GM12878 (cell line): ENCODE results near the gene PPM1A. TPM values are rescaled to one million over a fixed set of nuclear protein-coding genes. Genes with fewer than 3 reads are reported as not detected.

ENCODE experiments used
- ATAC-seq: fragments of 200-7000 bp; cut with Tn5 transposase; 3 replicates; pipeline ENCODE4 v1.9.1; 2020; ENCODE audit warnings: mild to moderate bottlenecking, moderate library complexity
- BruUV-seq: library from RNA; stranded (reverse); fragments of 400-500 nt; replicated peaks from 2 replicates; lab custom pipeline; 2021; lab: Mats Ljungman, UMichigan
- CTCF ChIA-PET: fragments of 300-600 bp; sonication (Branson Sonifier 250); formaldehyde crosslinking; extraction: SDS; loops from one replicate; lab custom pipeline; 2021; ENCODE audit warnings: inconsistent platforms; lab: Yijun Ruan, JAX
- POLR2A ChIA-PET: fragments of 350-600 bp; formaldehyde crosslinking; extraction: SDS; loops from one replicate; lab custom pipeline; 2021; ENCODE audit warnings: inconsistent platforms; lab: Charles Lee
- RAD21 ChIA-PET: fragments of 300-600 bp; sonication (Branson Sonifier 250); formaldehyde crosslinking; loops from one replicate; lab custom pipeline; 2023; ENCODE audit warnings: antibody characterized with exemption; ENCODE audit not compliant: unreplicated experiment; lab: Charles Lee
- SMC1A ChIA-PET: fragments of 300-600 bp; sonication (Branson Sonifier 250); formaldehyde crosslinking; loops from one replicate; lab custom pipeline; 2023; ENCODE audit not compliant: unreplicated experiment, uncharacterized antibody; lab: Charles Lee
- DNase-seq: peaks from one replicate; pipeline ENCODE4 v3.0.0-alpha.2; 2011; ENCODE audit warnings: low read depth, low spot score
- FAIRE-seq: peaks from 3 replicates; lab custom pipeline; 2011; peaks lifted over from hg19 to GRCh38; lab: Jason Lieb, UNC
- H2AFZ ChIP-seq: 2 replicates; pipeline ENCODE4 v1.6.0; 2011; ENCODE audit warnings: low read depth, low read length, control low read depth; ENCODE audit not compliant: control insufficient read depth
- H3K27ac ChIP-seq: 2 replicates; pipeline ENCODE4 v1.5.1; 2011; ENCODE audit warnings: control low read depth; ENCODE audit not compliant: control insufficient read depth, insufficient read depth
- H3K27me3 ChIP-seq, 2 experiments: replicated peaks in 1 of 2; 2 replicates each; pipeline versions ENCODE4 v1.6.0 to v1.6.1; 2011; ENCODE audit warnings: low read length in 1 of 2; ENCODE audit not compliant: control insufficient read depth in 2 of 2, insufficient read depth in 2 of 2
- H3K36me3 ChIP-seq, 2 experiments: 2 replicates each; pipeline ENCODE4 v1.5.1; 2011; ENCODE audit warnings: low read length in 1 of 2; ENCODE audit not compliant: control insufficient read depth in 2 of 2, insufficient read depth in 2 of 2
- H3K4me1 ChIP-seq: 2 replicates; pipeline ENCODE4 v1.6.1; 2011; ENCODE audit warnings: mild to moderate bottlenecking, low read length, moderate library complexity, mixed read lengths; ENCODE audit not compliant: control insufficient read depth, insufficient read depth
- H3K4me2 ChIP-seq: 2 replicates; pipeline ENCODE4 v1.6.0; 2011; ENCODE audit warnings: control low read depth; ENCODE audit not compliant: control insufficient read depth, insufficient read depth
- H3K4me3 ChIP-seq: fragments of 200-600 bp; sonication (generic); 2 replicates; pipeline ENCODE4 v1.5.1; 2016
- H3K79me2 ChIP-seq: 2 replicates; pipeline ENCODE4 v1.6.0; 2011; ENCODE audit warnings: low read length; ENCODE audit not compliant: control insufficient read depth, insufficient read depth
- H3K9ac ChIP-seq: 2 replicates; pipeline ENCODE4 v1.8.0; 2011; ENCODE audit warnings: low read length, control low read depth, mixed read lengths; ENCODE audit not compliant: control insufficient read depth, insufficient read depth
- H3K9me3 ChIP-seq: replicated peaks from 3 replicates; pipeline ENCODE4 v1.5.1; 2011; ENCODE audit warnings: mild to moderate bottlenecking, low read length; ENCODE audit not compliant: control insufficient read depth, insufficient read depth
- H4K20me1 ChIP-seq: 2 replicates; pipeline ENCODE4 v1.6.0; 2011; ENCODE audit not compliant: control insufficient read depth, insufficient read depth
- HDAC2 ChIP-seq: fragments of 200-600 bp; sonication (generic); IDR thresholded peaks from 2 replicates; pipeline ENCODE4 v1.6.1; 2017
- LARP7 ChIP-seq: fragments of 450-650 bp; IDR thresholded peaks from 2 replicates; pipeline ENCODE4 v1.6.1; 2017; ENCODE audit warnings: mild to moderate bottlenecking
- MTA2 ChIP-seq: fragments of 450-650 bp; IDR thresholded peaks from 2 replicates; pipeline ENCODE4 v1.6.1; 2016; ENCODE audit warnings: low read depth, mild to moderate bottlenecking, moderate library complexity
- SMARCA5 ChIP-seq: fragments of 450-650 bp; IDR thresholded peaks from 2 replicates; pipeline ENCODE4 v1.6.1; 2017; ENCODE audit warnings: mild to moderate bottlenecking
- SPI1 ChIP-seq: IDR thresholded peaks from 2 replicates; pipeline ENCODE4 v1.6.1; 2011; ENCODE audit warnings: low read depth, mild to moderate bottlenecking, low read length, moderate library complexity, borderline replicate concordance; ENCODE audit not compliant: insufficient read depth
- TAF1 ChIP-seq: IDR thresholded peaks from 2 replicates; pipeline ENCODE4 v1.6.1; 2011; ENCODE audit warnings: mild to moderate bottlenecking, low read depth, low read length, borderline replicate concordance
- ZNF687 ChIP-seq: fragments of 450-650 bp; IDR thresholded peaks from 2 replicates; pipeline ENCODE4 v1.6.1; 2017; ENCODE audit warnings: mild to moderate bottlenecking, moderate library complexity
- WGBS: methylation state at CpG from one replicate; pipeline ENCODE4 v1.1.6; 2016; ENCODE audit warnings: low lambda C conversion rate; ENCODE audit not compliant: insufficient replicate concordance, insufficient coverage; ENCODE audit errors: missing lambda C conversion rate; 5-methylcytosine and 5-hydroxymethylcytosine counted together
- in situ Hi-C: fragments of 300-500 bp; cut with MboI; formaldehyde crosslinking; loops from 9 replicates; pipeline ENCODE4 v1.14.3; 2018; ENCODE audit warnings: mixed read lengths
- intact Hi-C: fragments of 100-400 bp; cut with micrococcal nuclease; formaldehyde crosslinking; loops from one replicate; pipeline ENCODE4 v1.14.2; 2022; ENCODE audit not compliant: unreplicated experiment
- polyA plus RNA-seq, 11 experiments: library from polyadenylated mRNA; depleted of rRNA in 4 of 11; unstranded in 6 of 11; stranded (reverse) in 5 of 11; fragments of >200 nt; fragmentation: Nextera tagmentation in 4 of 11; fragmentation: Illumina TruSeq in 1 of 11; extraction: Ambion mirVana in 4 of 11; extraction: Trizol in 1 of 11; gene quantifications; 1 replicate in 1 of 11; 2 replicates in 10 of 11; pipeline versions ENCODE4 v1.2.1 to v1.2.3, GENCODE V29; 2011 to 2016; ENCODE audit warnings: inconsistent platforms in 2 of 11, missing spikeins in 2 of 11, low read depth in 1 of 11
- total RNA-seq, 4 experiments: library from RNA; depleted of rRNA in 3 of 4; stranded (reverse); fragments of >200 nt in 3 of 4; fragmentation: Illumina TruSeq in 1 of 4; extraction: Trizol in 1 of 4; gene quantifications; 2 replicates each; pipeline versions ENCODE4 v1.2.1 to v1.2.3, GENCODE V29; 2013 to 2021

The PPM1A gene
- total and polyA plus RNA-seq, 10 of the 15 experiments (the other 5 are each of a cell fraction or from before 2014, with no cell fraction given), result 16.8 to 124 (median 47.0) TPM

GRCh38 chr14:60214003-60214402 lies 35.0 kb upstream of the PPM1A start:
- POLR2A ChIA-PET, result interaction anchor here (1.5 to 19.5 kb wide), 6 partner anchors 4 to 117 kb away, joined by 3 to 251 read pairs (median 166); partner anchors contain the start of gene PPM1A
- Histone ChIP-seq H3K4me3 (no peak overlapping the region), H3K4me2 (peak overlapping the region; percentile 88; the same call in 1 of the 2 replicates), H3K27me3 (no peaks in the 10 kb centered on the region), H3K79me2 (no peaks in the 10 kb centered on the region), H4K20me1 (no peaks in the 10 kb centered on the region), H3K27ac (peak overlapping the region; percentile 93), H3K36me3 (no peaks in the 10 kb centered on the region), H2AFZ (no peak overlapping the region), H3K4me1 (peaks cover 38% of the 10 kb centered on the region), H3K9me3 (no peaks in the 10 kb centered on the region; the same call in 2 of the 3 replicates), H3K9ac (no peak overlapping the region)
- WGBS, result 97% methylated on average over 3 of the region's 3 CpGs
- CTCF ChIA-PET, result interaction anchor here (1.0 to 6.3 kb wide), 6 partner anchors 14 to 118 kb away, joined by 3 to 38 read pairs (median 10); partner anchors contain the start of gene PPM1A
- intact Hi-C loops (no loop called here), in situ Hi-C loops (no loop called here)
- no TSS peak for BruUV-seq
- SMC1A ChIA-PET, result interaction anchor here (0.7 to 17.6 kb wide), 12 partner anchors 8 to 347 kb away, joined by 3 to 303 read pairs (median 9); partner anchors contain the start of gene PPM1A
- TF ChIP-seq LARP7 (no peak), ZNF687 (peak; percentile 49; the same call in 1 of the 2 replicates), MTA2 (0 out of 2 replicates have a peak, but pooled peaks have one; percentile 13), TAF1 (no peak), HDAC2 (no peak), SPI1 (peak; percentile 22; the same call in 1 of the 2 replicates), SMARCA5 (no peak)
- no peak for FAIRE-seq
- DNase-seq, result no peak
- RAD21 ChIA-PET, result interaction anchor here (1.0 to 15.8 kb wide), 9 partner anchors 8 to 115 kb away, joined by 3 to 446 read pairs (median 14); partner anchors contain the start of gene PPM1A
- ATAC-seq, result peak; percentile 6; the same call in 2 of the 3 replicates
